Left renal pelvis (tissue), 4 donors: Measurements from ENCODE around the gene SMG6. TPM values are rescaled to one million over a fixed set of nuclear protein-coding genes. Genes with fewer than 3 reads are reported as not detected.
"Not testable (repeated sequence)": the region's sequence is repeated elsewhere in the genome, so short reads cannot be mapped to it uniquely, and the experiment has no call there.

Experiments
- DNase-seq, 4 donors: peaks; one replicate each; pipeline ENCODE4 v3.0.0-alpha.2; 2013; ENCODE audit warnings: low read depth in 4 of 4, low spot score in 3 of 4
- polyA plus RNA-seq, 4 donors: library from polyadenylated mRNA; unstranded; fragments of 120-200 nt; gene quantifications; one replicate each; pipeline ENCODE4 v1.2.1, GENCODE V29; 2013; ENCODE audit not compliant: insufficient read length in 4 of 4

Gene SMG6
- polyA plus RNA-seq, 4 donors = 27.8 to 35.8 (median 30.7) TPM

DNA sequence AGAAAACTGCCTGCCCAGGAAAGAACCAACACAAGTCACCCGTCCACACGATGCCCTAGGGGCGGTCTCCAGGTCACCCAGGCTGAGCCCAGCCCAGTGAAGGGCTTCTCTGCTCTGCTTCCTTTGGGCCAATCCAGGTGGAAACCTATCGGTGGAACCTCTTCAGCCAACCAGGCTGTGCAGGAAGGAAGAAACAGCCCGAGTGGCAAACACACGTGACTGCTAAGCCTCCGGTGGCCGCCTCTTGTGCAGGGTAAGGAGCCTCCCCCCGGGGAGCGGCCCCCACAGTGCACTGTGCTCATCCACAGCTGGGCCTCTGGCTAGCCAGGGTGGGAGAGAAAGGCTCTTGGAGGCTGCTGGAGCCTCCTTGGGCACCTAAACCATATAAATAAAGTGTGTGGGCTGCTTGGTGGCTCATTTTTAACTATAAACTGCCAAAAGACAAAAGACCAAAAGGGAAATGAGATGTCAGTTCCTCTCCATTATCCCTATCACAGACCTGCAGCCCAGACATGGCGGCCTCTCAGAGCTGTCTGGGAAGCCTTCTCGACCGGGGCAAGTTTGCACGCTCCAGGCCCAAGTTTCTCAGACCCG lies 280.8 kb downstream of the SMG6 start:
- no peak for DNase-seq

DNA sequence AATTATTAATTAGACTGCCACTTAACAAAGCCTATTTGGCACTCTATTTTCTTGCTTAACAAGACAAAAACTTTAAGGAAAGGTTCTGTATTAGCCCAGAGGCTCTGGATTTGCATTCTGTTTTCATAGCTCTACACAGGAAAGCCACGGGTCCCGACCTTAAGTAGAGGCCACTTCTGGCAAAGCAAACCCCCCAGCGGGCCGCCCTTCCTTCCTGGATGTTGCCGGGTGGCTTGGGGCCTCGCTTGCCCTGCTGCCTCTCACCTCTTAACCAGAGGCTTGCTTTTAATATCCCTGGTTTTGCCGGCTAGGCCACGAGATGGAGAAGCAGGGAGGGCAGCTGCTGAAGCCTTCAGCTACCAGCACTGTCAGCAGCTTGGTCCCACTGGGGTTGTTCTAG lies 282.9 kb downstream of the SMG6 start:
- DNase-seq = no peak

DNA sequence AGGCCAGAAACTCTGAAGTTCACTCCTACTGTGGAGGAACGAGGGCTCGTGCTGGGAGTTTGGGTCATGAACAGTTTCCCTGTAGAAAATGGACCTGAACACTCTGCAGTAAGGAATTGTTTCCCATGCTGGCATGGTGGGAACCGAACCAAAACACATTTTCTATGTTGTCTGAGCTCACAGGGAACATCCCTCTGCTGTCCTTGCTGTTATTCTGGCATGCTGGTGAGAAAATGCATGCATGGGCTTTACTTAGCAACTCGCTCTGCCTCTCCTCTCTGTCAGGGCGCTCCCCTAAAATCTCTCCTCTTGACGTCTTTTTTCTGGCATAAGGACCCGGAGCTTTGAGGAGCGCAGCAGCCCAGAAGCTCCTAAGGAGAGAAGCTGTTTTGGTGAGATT lies 283.9 kb downstream of the SMG6 start:
- no peak for DNase-seq

DNA sequence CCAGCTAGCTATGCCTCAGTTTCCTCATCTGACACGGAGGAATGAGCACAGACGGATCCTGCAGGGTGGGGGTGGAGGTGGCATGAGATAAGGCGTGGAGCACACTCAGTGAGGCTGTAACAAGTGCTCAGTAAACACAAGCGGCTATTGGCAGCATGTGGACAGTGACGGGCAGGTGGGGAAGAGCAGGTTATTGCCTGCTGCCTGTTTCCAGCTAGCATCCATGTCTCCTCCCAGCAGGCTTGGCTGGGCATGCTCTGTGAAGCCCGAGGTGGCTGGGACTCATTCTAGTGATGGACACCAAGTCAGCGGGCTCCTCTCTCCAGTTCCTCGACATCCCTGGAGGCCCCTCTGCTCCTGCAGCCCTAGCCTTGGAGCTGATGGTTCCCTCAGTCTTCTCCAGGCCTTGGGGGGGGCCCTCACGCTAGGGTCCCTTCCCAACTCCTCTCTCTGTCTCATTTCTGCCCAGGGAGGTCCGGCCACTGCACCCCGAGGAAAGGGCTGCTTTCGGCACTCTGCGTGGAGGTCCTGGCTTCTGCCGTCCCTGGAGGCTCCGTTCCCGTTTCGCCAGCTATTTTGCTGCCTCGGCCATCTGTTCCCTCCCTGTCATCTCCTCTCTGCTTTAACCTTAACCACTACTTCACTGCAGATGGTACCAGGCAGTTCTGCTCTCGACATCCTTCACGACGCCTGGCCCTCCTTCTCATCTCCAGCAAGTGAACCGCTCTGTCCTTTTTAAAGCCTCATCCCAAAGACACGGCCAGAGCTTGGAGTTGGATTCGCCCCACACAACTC lies 284.7 kb downstream of the SMG6 start:
- no peak for DNase-seq

DNA sequence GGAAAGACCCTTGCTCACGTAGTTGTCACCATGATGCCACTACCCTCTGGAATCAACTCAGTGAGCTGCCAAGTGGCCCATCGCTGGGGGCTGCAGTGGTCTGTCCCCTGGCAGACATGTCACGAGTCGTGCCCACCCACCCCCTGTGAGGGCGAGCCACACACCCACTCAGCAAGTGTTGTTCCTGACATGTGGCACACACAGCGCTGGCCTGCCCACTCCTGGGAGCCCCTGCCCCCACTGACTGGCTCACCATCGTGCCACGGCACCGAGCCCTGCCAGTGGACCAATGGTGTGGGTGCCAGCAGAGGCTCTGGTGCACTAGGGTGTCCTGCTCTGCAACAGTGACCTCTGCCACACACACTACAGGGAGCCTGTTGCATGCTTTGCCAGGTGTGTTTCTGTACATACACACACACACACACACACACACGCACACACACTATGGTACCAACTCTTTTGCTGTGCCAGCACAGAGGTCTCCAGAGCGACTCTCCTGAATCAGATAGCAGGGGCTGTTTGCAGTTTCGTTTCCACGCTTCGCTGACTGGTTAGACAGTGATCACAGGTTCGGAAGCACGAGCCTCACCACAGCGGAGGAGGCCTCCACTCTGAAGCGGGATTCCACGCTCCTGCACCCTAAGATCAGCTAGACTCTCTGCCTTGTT lies 286.2 kb downstream of the SMG6 start:
- DNase-seq = no peak

DNA sequence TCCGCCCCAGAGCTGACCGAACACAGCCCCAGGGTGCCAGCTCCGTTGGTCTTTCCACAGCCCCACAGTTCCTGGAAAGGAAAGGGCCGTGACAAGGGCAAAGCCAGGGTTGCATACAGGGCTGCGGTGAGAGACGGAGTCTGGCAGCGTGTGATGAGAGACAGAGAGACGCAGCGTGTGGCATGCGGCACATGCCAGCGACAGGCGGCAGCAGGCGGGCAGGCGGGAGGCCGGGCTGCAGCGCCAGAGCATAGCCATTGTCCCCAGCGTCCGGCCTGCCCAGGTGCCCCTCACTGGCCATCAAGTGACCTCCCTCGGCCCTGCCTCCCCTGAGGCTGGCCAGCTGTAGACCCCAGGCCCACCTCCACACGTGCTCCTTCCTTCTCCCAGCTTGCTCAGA lies 287.1 kb downstream of the SMG6 start:
- DNase-seq = no peak

DNA sequence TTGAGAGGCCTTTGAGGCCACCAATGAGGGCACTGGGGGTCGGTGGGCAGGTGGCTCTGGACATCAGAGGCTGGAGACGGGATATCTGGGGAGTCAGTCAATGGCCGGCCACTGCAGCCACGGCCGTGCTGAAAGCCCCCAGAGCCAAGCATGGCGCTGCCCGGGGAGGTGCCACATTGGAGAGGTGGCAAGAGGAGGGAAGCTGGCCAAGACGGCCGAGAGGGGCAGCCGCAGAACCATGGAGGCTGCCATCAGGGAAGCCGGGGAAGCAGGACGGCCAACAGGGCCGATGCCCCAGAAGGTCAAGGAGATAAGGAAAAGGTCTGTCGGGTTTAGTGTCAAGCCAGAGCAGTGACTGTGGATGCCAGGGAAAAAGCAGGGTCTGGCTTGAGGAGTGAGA lies 288.3 kb downstream of the SMG6 start:
- DNase-seq = no peak

DNA sequence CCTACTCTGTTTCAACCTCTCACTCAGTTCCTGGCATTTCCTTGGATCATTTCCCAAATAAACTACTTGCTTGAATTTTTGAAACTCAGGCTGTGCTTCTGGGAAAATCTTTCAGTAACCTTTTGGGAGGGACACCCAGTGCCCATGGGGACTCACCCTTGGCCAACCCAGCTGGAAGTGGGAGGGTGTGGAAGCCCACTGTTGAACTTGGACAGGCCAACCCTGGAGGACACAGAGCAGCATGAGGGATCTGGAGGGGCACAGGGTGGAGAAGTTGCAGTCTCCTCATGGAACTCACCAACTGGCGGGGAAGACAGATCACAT lies 289.6 kb downstream of the SMG6 start:
- no peak for DNase-seq

DNA sequence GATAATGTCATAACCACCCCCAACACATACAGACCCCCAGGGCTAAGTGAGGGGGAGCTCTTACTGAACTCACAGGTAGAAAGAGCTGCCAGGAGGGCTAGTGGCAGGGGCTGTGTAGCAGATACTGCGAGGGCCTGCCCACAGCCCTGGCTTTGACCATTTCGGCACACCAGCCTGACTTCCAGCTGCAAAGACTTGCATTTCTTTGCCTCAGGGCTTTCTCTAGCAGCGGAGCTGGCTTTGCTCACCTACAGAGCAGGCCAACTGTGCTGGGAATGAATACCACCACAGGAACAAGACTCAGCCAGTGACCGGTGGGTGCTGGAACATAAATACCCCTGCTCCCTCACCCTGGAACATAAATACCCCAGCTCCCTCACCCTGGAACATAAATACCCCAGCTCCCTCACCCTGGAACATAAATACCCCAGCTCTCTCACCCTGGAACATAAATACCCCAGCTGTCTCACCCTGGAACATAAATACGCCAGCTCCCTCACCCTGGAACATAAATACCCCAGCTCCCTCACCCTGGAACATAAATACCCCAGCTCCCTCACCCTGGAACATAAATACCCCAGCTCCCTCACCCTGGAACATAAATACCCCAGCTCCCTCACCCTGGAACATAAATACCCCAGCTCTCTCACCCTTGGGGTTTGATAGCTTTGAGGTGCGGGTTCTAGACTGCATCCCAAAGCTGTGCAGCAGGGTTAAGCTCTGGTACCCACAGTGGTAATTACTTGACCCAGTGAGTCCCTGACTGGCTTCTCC lies 290.2 kb downstream of the SMG6 start:
- not testable (repeated sequence) for DNase-seq

DNA sequence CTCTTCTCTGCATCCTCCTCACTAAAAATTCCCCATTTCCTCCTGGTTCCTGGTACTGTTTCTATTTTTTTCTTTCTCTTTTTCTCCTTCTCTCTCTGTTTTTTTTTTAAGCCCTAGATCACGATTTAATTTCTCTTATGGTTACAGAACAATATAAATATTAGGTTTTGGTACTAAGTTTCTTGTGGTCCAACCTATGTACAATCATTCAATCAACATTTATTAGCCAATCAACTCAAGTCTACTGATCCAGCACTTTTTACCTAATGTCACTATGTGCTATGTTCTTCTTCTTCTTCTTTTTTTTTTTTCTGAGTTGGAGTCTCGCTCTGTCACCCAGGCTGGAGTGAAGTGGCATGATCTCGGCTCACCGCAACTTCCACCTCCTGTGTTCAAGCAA lies 291.1 kb downstream of the SMG6 start:
- no peak for DNase-seq

DNA sequence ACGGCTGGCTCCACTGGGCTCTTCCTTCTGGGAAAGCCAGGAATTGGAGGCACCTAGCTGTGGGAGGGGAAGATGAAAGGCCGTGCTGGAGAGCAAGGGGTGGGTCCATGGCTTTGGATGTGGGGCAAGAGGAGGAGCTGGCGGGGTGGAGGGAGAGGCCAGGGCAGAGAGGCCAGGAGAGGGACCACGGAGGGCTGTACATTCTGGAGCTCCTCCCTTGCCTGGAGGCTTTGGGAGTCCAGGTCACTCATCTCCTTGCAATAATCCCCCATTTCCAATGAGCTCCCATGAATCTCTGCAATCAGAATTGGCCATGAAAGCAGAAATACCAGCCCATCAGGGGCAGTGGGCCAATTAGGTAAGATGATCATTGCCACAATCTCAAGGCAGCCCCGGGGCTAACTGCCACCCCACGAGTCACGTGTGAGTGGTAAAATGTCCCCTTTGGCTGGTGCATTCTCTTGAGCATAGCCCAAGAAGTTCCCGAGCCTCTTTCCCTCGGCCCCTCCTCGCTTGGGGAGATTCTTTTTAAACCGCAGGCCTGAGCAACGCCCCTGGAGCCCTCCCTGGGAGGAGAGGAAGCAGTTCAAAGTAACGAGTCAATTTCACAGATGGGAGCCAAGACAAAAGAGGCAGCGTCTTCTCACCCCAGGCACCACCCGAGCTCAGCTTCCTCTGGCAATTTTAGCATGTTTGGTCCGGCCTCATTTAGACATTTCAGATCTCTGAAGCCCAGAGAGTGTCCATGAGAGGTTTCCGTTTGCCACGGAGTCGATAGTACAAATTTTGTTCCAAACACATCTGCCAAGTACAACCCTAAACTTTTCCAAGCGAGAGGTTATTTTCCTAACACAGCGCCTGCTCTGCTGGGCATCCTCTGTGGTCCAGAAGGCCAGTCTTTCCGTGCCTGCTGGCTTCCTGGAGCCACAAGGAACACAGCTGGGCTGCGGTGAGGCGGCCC lies 291.9 kb downstream of the SMG6 start:
- no peak for DNase-seq

Other genes starting within 250 kb of the SMG6 start
- 10 to 100 TPM; 14.3 to 98.2 (median 21.6) TPM for gene HIC1, start 248.7 kb downstream of the SMG6 start, polyA plus RNA-seq
- 10 to 100 TPM; 22.0 to 25.8 (median 23.2) TPM for gene SRR, start 165 bp upstream of the SMG6 start, polyA plus RNA-seq
- 10 to 100 TPM; 32.6 to 39.8 (median 34.6) TPM for gene TSR1, start 32.7 kb upstream of the SMG6 start, polyA plus RNA-seq
- 10 to 100 TPM; 47.9 to 92.8 (median 62.0) TPM for gene SGSM2, start 33.7 kb upstream of the SMG6 start, polyA plus RNA-seq
- gene MNT, start 97.3 kb upstream of the SMG6 start, polyA plus RNA-seq = 10 to 100 TPM; 11.5 to 20.6 (median 15.6) TPM
- 10 to 100 TPM; 39.1 to 42.5 (median 40.5) TPM for gene METTL16, start 208.1 kb upstream of the SMG6 start, polyA plus RNA-seq